ENCODE results near the gene GLIS1. TPM values are rescaled to one million over a fixed set of nuclear protein-coding genes. Genes with fewer than 3 reads are reported as not detected.
A peak's percentile ranks its signal among the peaks of the same experiment; 100 is the strongest.

GLIS1 gene
- total and polyA plus RNA-seq, 9 donors: 0.04 to 0.42 (median 0.08) TPM; not detected in 3

DNA sequence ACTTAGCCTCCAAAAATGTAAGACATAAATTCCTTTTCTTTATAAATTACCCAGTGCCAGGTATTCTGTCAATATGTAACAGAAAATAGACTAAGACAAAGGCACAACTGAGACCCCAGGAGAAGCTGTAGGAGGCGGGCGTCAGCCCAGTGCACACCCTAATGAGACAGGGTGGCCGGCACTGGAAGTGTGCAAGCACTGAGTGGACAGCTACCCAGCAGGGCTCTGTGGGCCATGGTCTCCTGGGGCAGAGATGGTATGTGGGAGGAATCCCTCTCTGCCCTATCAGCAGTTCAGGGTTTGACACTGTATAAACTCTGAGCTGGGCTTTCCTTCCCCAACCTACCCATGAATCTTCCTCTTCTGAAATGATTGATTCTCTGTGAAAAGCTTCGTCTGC is 139.5 kb downstream of the GLIS1 start:
- no peak for DNase-seq
- WGBS (ENCODE audit: insufficient coverage): 100% methylated on average over 1 of the region's 4 CpGs

DNA sequence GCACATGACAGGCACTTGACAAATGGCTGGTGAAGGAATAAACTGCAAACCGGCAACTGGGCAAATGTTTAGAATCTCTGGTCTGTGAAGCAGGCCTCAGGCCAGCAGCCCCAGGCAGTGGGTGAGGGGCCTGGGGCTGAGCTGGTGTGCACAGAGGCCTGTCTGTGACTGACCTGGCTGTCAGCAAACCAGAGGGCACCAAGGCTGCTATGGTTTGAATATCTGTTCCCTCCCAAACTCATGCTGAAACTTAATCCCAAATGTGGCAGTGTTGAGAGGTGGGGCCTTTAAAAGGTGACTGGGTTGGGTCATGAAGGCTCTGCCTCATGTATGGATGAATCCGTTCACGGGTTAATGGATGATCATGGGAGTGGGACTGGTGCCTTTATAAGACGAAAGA is 140.0 kb downstream of the GLIS1 start:
- DNase-seq: no peak
- no peak overlapping the region for H3K27ac ChIP-seq (ENCODE audit: low read length)
- no peaks in the 10 kb centered on the region for H3K36me3 ChIP-seq (ENCODE audit: control insufficient read depth, insufficient read depth, low read length)
- H3K9me3 ChIP-seq (replicated peaks; ENCODE audit: control insufficient read depth, low read depth, low read length): no peaks in the 10 kb centered on the region
- WGBS (ENCODE audit: insufficient coverage): 65% methylated on average over 4 of the region's 4 CpGs
- H3K4me3 ChIP-seq (ENCODE audit: low read length): no peak overlapping the region
- H3K27me3 ChIP-seq (ENCODE audit: control insufficient read depth, insufficient read depth, low read length): peaks cover 4% of the 10 kb centered on the region
- peaks cover 7% of the 10 kb centered on the region for H3K4me1 ChIP-seq (ENCODE audit: control insufficient read depth, insufficient read depth, low read length)

More for the DNA sequence above, 139.5 kb downstream of the GLIS1 start:
- Histone ChIP-seq H3K36me3 (ENCODE audit: control insufficient read depth, insufficient read depth, low read length) (no peaks in the 10 kb centered on the region), H3K4me1 (ENCODE audit: control insufficient read depth, insufficient read depth, low read length) (peaks cover 7% of the 10 kb centered on the region), H3K9me3 (replicated peaks; ENCODE audit: control insufficient read depth, low read depth, low read length) (no peaks in the 10 kb centered on the region), H3K4me3 (ENCODE audit: low read length) (no peak overlapping the region), H3K27ac (ENCODE audit: low read length) (no peak overlapping the region), H3K27me3 (ENCODE audit: control insufficient read depth, insufficient read depth, low read length) (peaks cover 4% of the 10 kb centered on the region)

GRCh38 chr1:53595906-53596305 is 143.1 kb downstream of the GLIS1 start:
- Histone ChIP-seq H3K36me3 (ENCODE audit: control insufficient read depth, insufficient read depth, low read length) (no peaks in the 10 kb centered on the region), H3K27ac (ENCODE audit: low read length) (no peak overlapping the region), H3K9me3 (replicated peaks; ENCODE audit: control insufficient read depth, low read depth, low read length) (no peaks in the 10 kb centered on the region), H3K4me1 (ENCODE audit: control insufficient read depth, insufficient read depth, low read length) (peaks cover 6% of the 10 kb centered on the region), H3K27me3 (ENCODE audit: control insufficient read depth, insufficient read depth, low read length) (peaks cover 6% of the 10 kb centered on the region), H3K4me3 (ENCODE audit: low read length) (no peak overlapping the region)
- no peak for DNase-seq
- 84% methylated on average over 3 of the region's 7 CpGs for WGBS (ENCODE audit: insufficient coverage)

DNA sequence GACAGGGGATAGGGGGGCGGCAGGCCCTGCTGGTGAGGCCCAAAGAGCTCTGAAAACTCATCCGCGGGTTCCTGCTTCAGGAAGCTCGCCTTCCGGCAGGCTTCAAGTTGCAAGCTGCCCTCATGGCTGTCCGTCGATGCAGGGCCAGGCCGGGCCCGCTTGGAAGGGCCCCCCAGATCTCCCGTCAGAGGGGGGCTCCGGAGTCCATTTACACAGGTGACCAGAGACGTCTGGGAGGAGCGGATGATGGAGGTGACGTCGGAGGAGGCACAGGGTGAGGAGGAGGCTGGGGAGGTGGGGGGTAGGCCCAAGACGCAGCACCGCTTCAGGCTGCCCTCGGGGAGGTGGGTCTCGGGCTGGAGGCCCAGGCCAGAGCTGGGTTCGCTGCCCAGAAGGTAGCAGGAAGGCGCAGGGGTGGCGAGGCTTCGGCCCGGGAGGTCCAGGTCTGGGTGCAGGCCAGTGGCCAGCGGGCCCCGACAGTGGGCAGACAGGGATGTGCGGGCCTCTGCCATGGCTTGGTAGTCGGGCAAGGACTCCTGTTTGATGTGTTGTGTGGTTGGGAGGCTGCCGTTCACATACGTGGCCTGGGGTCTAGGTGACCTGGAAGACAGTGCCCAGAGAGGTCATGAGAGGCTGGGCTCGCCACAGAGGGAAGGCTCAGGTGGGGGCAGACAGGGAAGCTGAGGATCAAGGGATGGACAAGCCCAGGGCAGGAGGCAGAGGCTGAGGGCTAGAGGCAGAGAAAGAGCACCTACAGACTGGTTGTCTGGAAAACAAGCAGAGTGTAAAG is 144.4 kb downstream of the GLIS1 start:
- no peaks in the 10 kb centered on the region for H3K9me3 ChIP-seq (replicated peaks; ENCODE audit: control insufficient read depth, low read depth, low read length)
- 81% methylated on average over 29 of the region's 31 CpGs for WGBS (ENCODE audit: insufficient coverage)
- DNase-seq: no peak
- peaks cover 6% of the 10 kb centered on the region for H3K27me3 ChIP-seq (ENCODE audit: control insufficient read depth, insufficient read depth, low read length)
- no peak overlapping the region for H3K4me3 ChIP-seq (ENCODE audit: low read length)
- H3K36me3 ChIP-seq (ENCODE audit: control insufficient read depth, insufficient read depth, low read length): no peaks in the 10 kb centered on the region
- H3K4me1 ChIP-seq (ENCODE audit: control insufficient read depth, insufficient read depth, low read length): peaks cover 9% of the 10 kb centered on the region
- no peak overlapping the region for H3K27ac ChIP-seq (ENCODE audit: low read length)

DNA sequence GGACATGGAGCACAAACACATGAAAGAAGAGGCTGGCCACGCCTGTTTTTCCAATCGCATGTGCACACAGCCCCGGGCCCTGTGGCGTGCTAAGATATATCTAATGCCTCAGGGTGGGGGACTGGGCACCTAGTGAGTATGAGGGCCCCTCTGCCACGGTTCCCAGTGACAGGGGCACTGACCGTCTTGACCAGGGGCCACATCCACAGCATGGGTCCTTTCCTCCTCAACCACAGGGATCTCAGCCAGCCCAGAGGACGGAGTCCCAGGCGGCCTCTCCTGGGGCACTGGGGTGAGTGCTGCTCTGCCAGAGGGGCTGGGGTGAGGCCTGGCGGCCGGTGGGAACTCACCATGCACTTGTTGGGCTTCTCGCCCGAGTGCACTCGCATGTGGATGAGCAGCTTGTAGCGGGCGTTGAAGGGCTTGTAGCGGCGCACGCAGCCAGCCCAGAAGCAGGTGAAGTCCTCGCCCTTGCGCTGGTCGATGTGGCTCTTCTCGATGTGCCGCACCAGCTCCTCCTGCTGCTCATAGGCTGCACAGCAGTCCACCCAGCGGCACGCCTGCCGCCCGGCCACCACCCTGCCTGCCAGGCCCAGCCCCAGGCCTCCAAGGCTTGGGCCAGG is 145.1 kb downstream of the GLIS1 start:
- 49% methylated on average over 22 of the region's 27 CpGs for WGBS (ENCODE audit: insufficient coverage)
- no peak for DNase-seq
- H3K27me3 ChIP-seq (ENCODE audit: control insufficient read depth, insufficient read depth, low read length): peaks cover 8% of the 10 kb centered on the region
- no peaks in the 10 kb centered on the region for H3K36me3 ChIP-seq (ENCODE audit: control insufficient read depth, insufficient read depth, low read length)
- H3K4me1 ChIP-seq (ENCODE audit: control insufficient read depth, insufficient read depth, low read length): peaks cover 9% of the 10 kb centered on the region
- H3K27ac ChIP-seq (ENCODE audit: low read length): no peak overlapping the region
- no peak overlapping the region for H3K4me3 ChIP-seq (ENCODE audit: low read length)
- no peaks in the 10 kb centered on the region for H3K9me3 ChIP-seq (replicated peaks; ENCODE audit: control insufficient read depth, low read depth, low read length)

- 86% methylated on average over 13 of the region's 14 CpGs for WGBS (ENCODE audit: insufficient coverage)
- peaks cover 8% of the 10 kb centered on the region for H3K27me3 ChIP-seq (ENCODE audit: control insufficient read depth, insufficient read depth, low read length)
- no peaks in the 10 kb centered on the region for H3K36me3 ChIP-seq (ENCODE audit: control insufficient read depth, insufficient read depth, low read length)
- H3K4me3 ChIP-seq (ENCODE audit: low read length): no peak overlapping the region
- H3K27ac ChIP-seq (ENCODE audit: low read length): no peak overlapping the region
- no peak for DNase-seq
- H3K9me3 ChIP-seq (replicated peaks; ENCODE audit: control insufficient read depth, low read depth, low read length): no peaks in the 10 kb centered on the region
- H3K4me1 ChIP-seq (ENCODE audit: control insufficient read depth, insufficient read depth, low read length): peaks cover 9% of the 10 kb centered on the region
These were observed 145.8 kb downstream of the GLIS1 start for GRCh38 chr1:53592985-53593757.

GRCh38 chr1:53592521-53592982 is 146.4 kb downstream of the GLIS1 start:
- H3K4me1 ChIP-seq (ENCODE audit: control insufficient read depth, insufficient read depth, low read length): peaks cover 9% of the 10 kb centered on the region
- no peak overlapping the region for H3K4me3 ChIP-seq (ENCODE audit: low read length)
- 55% methylated on average over 6 of the region's 6 CpGs for WGBS (ENCODE audit: insufficient coverage)
- no peak overlapping the region for H3K27ac ChIP-seq (ENCODE audit: low read length)
- peaks cover 8% of the 10 kb centered on the region for H3K27me3 ChIP-seq (ENCODE audit: control insufficient read depth, insufficient read depth, low read length)
- no peaks in the 10 kb centered on the region for H3K9me3 ChIP-seq (replicated peaks; ENCODE audit: control insufficient read depth, low read depth, low read length)
- DNase-seq: no peak
- no peaks in the 10 kb centered on the region for H3K36me3 ChIP-seq (ENCODE audit: control insufficient read depth, insufficient read depth, low read length)

- H3K27me3 ChIP-seq (ENCODE audit: control insufficient read depth, insufficient read depth, low read length): peaks cover 6% of the 10 kb centered on the region
- no peaks in the 10 kb centered on the region for H3K9me3 ChIP-seq (replicated peaks; ENCODE audit: control insufficient read depth, low read depth, low read length)
- H3K36me3 ChIP-seq (ENCODE audit: control insufficient read depth, insufficient read depth, low read length): no peaks in the 10 kb centered on the region
- no peak for DNase-seq
- H3K4me3 ChIP-seq (ENCODE audit: low read length): no peak overlapping the region
- no peak overlapping the region for H3K27ac ChIP-seq (ENCODE audit: low read length)
- WGBS (ENCODE audit: insufficient coverage): 75% methylated on average over 1 of the region's 4 CpGs
- peaks cover 9% of the 10 kb centered on the region for H3K4me1 ChIP-seq (ENCODE audit: control insufficient read depth, insufficient read depth, low read length)
These were observed 147.0 kb downstream of the GLIS1 start for GRCh38 chr1:53591924-53592323.

GRCh38 chr1:53590531-53591515 is 148.1 kb downstream of the GLIS1 start:
- no peak overlapping the region for H3K27ac ChIP-seq (ENCODE audit: low read length)
- WGBS (ENCODE audit: insufficient coverage): 42% methylated on average over 14 of the region's 20 CpGs
- DNase-seq: peak; percentile 85
- H3K4me1 ChIP-seq (ENCODE audit: control insufficient read depth, insufficient read depth, low read length): peaks cover 9% of the 10 kb centered on the region
- peaks cover 11% of the 10 kb centered on the region for H3K27me3 ChIP-seq (ENCODE audit: control insufficient read depth, insufficient read depth, low read length)
- no peak overlapping the region for H3K4me3 ChIP-seq (ENCODE audit: low read length)
- no peaks in the 10 kb centered on the region for H3K9me3 ChIP-seq (replicated peaks; ENCODE audit: control insufficient read depth, low read depth, low read length)
- H3K36me3 ChIP-seq (ENCODE audit: control insufficient read depth, insufficient read depth, low read length): no peaks in the 10 kb centered on the region
